NT2/D1 (cell line): ENCODE measurements around the gene SLC25A2.

Experiments
- SUZ12 ChIP-seq: IDR thresholded peaks from 2 replicates; pipeline ENCODE4 v1.6.1; 2011; ENCODE audit not compliant: insufficient read length, insufficient read depth; ENCODE audit errors: extremely low read depth
- YY1 ChIP-seq: IDR thresholded peaks from 2 replicates; pipeline ENCODE4 v1.6.1; 2011; ENCODE audit not compliant: insufficient read length, insufficient read depth
- ZNF274 ChIP-seq: IDR thresholded peaks from 2 replicates; pipeline ENCODE4 v1.6.1; 2011; ENCODE audit warnings: mild to moderate bottlenecking, low read depth, low read length

GRCh38 chr5:141303756-141304155 is at the start of gene SLC25A2:
- TF ChIP-seq ZNF274: no peak
- TF ChIP-seq SUZ12: no peak
- no peak for TF ChIP-seq YY1
